GM23338 (cell line): ENCODE measurements around the gene GSTP1.

Experiments used
- CREB1 ChIP-seq: fragments of 250-450 bp; sonication (Bioruptor Pico); IDR thresholded peaks from 2 replicates; pipeline ENCODE4 v1.5.0; 2020; ENCODE audit warnings: low read depth, mild to moderate bottlenecking, moderate library complexity
- EZH2 ChIP-seq: fragments of 200-600 bp; sonication (generic); IDR thresholded peaks from one replicate; pipeline ENCODE4 v1.8.0; 2017; ENCODE audit warnings: antibody characterized with exemption, mild to moderate bottlenecking, low read depth; ENCODE audit not compliant: unreplicated experiment
- EZH2phosphoT487 ChIP-seq: fragments of 200-600 bp; sonication (generic); IDR thresholded peaks from one replicate; pipeline ENCODE4 v1.8.1; 2018; ENCODE audit warnings: antibody characterized with exemption; ENCODE audit not compliant: unreplicated experiment
- NANOG ChIP-seq: IDR thresholded peaks from 2 replicates; pipeline ENCODE4 v1.6.1; 2016; ENCODE audit warnings: antibody characterized with exemption, borderline replicate concordance
- POLR2AphosphoS5 ChIP-seq: IDR thresholded peaks from 2 replicates; pipeline ENCODE4 v1.6.1; 2016; ENCODE audit warnings: antibody characterized with exemption, low read depth
- STAT1 ChIP-seq: IDR thresholded peaks from one replicate; pipeline ENCODE4 v1.6.1; 2016; ENCODE audit warnings: antibody characterized with exemption; ENCODE audit not compliant: unreplicated experiment
- ZNF114 ChIP-seq: fragments of 250-450 bp; sonication (Bioruptor Pico); IDR thresholded peaks from 2 replicates; pipeline ENCODE4 v1.5.0; 2020; ENCODE audit warnings: mild to moderate bottlenecking, moderate library complexity
- ZNF331 ChIP-seq: fragments of 250-450 bp; sonication (Bioruptor Pico); IDR thresholded peaks from 2 replicates; pipeline ENCODE4 v1.5.0; 2020; ENCODE audit warnings: low read depth, mild to moderate bottlenecking, moderate library complexity
- TF ChIP-seq, protein P1 (sequence below), 2 experiments: fragments of 200-600 bp in 1 of 2; sonication (generic) in 1 of 2; conservative IDR thresholded peaks; 2 replicates each; pipeline versions ENCODE4 v1.5.1 to v1.6.1; 2016 to 2017; ENCODE audit warnings: antibody characterized with exemption in 2 of 2, low read depth in 2 of 2, mild to moderate bottlenecking in 2 of 2, moderate library complexity in 1 of 2
- TF ChIP-seq, protein P2 (sequence below): IDR thresholded peaks from one replicate; pipeline ENCODE4 v1.6.1; 2018; ENCODE audit warnings: antibody characterized with exemption; ENCODE audit not compliant: unreplicated experiment
- TF ChIP-seq, protein P3 (sequence below): IDR thresholded peaks from 2 replicates; pipeline ENCODE4 v1.6.1; 2016; ENCODE audit warnings: antibody characterized with exemption

DNA sequence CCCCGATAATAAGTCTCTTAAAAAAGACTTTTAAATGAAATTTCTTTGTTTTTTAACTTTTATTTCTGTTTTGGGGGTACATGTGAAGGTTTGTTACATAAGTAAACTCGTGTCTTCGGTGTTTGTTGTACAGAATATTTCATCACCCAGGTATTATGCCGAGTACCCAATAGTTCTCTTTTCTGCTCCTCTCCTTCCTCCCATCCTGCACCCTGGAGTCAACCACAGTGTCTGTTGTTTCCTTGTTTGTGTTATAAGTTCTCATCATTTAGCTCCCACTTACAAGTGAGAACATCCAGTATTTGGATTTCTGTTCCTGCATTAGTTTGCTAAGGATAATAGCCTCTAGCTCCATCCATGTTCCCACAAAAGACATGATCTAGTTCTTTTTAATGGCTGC is 1.6 kb upstream of the GSTP1 start:
- TF ChIP-seq CREB1 (CRISPR knock-in tag), result no peak
- TF ChIP-seq, protein P1, sequence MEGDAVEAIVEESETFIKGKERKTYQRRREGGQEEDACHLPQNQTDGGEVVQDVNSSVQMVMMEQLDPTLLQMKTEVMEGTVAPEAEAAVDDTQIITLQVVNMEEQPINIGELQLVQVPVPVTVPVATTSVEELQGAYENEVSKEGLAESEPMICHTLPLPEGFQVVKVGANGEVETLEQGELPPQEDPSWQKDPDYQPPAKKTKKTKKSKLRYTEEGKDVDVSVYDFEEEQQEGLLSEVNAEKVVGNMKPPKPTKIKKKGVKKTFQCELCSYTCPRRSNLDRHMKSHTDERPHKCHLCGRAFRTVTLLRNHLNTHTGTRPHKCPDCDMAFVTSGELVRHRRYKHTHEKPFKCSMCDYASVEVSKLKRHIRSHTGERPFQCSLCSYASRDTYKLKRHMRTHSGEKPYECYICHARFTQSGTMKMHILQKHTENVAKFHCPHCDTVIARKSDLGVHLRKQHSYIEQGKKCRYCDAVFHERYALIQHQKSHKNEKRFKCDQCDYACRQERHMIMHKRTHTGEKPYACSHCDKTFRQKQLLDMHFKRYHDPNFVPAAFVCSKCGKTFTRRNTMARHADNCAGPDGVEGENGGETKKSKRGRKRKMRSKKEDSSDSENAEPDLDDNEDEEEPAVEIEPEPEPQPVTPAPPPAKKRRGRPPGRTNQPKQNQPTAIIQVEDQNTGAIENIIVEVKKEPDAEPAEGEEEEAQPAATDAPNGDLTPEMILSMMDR (conservative IDR thresholded peaks at IDR 0.05; ENCODE audit: low read depth in 2 of 2), result no peak
- TF ChIP-seq POLR2AphosphoS5, result no peak
- TF ChIP-seq, protein P2, sequence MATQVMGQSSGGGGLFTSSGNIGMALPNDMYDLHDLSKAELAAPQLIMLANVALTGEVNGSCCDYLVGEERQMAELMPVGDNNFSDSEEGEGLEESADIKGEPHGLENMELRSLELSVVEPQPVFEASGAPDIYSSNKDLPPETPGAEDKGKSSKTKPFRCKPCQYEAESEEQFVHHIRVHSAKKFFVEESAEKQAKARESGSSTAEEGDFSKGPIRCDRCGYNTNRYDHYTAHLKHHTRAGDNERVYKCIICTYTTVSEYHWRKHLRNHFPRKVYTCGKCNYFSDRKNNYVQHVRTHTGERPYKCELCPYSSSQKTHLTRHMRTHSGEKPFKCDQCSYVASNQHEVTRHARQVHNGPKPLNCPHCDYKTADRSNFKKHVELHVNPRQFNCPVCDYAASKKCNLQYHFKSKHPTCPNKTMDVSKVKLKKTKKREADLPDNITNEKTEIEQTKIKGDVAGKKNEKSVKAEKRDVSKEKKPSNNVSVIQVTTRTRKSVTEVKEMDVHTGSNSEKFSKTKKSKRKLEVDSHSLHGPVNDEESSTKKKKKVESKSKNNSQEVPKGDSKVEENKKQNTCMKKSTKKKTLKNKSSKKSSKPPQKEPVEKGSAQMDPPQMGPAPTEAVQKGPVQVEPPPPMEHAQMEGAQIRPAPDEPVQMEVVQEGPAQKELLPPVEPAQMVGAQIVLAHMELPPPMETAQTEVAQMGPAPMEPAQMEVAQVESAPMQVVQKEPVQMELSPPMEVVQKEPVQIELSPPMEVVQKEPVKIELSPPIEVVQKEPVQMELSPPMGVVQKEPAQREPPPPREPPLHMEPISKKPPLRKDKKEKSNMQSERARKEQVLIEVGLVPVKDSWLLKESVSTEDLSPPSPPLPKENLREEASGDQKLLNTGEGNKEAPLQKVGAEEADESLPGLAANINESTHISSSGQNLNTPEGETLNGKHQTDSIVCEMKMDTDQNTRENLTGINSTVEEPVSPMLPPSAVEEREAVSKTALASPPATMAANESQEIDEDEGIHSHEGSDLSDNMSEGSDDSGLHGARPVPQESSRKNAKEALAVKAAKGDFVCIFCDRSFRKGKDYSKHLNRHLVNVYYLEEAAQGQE, result no peak
- TF ChIP-seq EZH2phosphoT487, result no peak
- TF ChIP-seq EZH2, result no peak
- TF ChIP-seq, protein P3, sequence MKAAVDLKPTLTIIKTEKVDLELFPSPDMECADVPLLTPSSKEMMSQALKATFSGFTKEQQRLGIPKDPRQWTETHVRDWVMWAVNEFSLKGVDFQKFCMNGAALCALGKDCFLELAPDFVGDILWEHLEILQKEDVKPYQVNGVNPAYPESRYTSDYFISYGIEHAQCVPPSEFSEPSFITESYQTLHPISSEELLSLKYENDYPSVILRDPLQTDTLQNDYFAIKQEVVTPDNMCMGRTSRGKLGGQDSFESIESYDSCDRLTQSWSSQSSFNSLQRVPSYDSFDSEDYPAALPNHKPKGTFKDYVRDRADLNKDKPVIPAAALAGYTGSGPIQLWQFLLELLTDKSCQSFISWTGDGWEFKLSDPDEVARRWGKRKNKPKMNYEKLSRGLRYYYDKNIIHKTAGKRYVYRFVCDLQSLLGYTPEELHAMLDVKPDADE, result no peak
- TF ChIP-seq NANOG, result no peak
- no peak for TF ChIP-seq ZNF114
- TF ChIP-seq ZNF331, result no peak
- TF ChIP-seq STAT1, result no peak
